ENCODE results near the gene CHD5.
"Not testable (repeated sequence)": the region's sequence is repeated elsewhere in the genome, so short reads cannot be mapped to it uniquely, and the experiment has no call there.

CHD5 gene

DNA sequence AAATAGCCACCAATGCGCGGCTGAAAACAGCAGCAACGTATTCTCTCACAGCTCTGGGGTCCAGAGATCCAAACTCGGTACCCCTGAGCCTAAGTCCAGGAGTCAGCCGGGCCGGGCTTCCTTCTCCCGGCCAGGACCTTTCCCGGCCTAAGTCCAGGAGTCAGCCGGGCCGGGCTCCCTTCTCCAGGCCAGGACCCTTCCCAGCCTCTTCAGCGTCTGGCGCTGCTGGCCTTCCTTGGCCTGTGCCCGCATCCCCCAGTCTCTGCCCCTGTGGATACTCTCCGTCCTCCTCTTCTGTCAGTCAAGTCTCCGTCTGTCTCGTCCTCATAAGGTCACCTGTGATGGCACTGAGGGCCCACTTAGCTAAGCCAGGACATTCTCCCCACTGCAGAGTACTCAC is 102.2 kb downstream of the CHD5 start:
- TF ChIP-seq CTCF (IDR thresholded peaks at IDR 0.05; ENCODE audit: borderline replicate concordance, insufficient read depth, low read depth, low read length), result no peak
- H3K4me3 ChIP-seq (ENCODE audit: low read depth, low read length), result no peak overlapping the region

- TF ChIP-seq CTCF (IDR thresholded peaks at IDR 0.05; ENCODE audit: borderline replicate concordance, insufficient read depth, low read depth, low read length), result no peak
- no peak overlapping the region for H3K4me3 ChIP-seq (ENCODE audit: low read depth, low read length)
Observed at GRCh38 chr1:6077506-6077905, 102.6 kb downstream of the CHD5 start.

GRCh38 chr1:6077061-6077460 is 103.1 kb downstream of the CHD5 start:
- H3K4me3 ChIP-seq (ENCODE audit: low read depth, low read length), result not testable (repeated sequence)

GRCh38 chr1:6075748-6076147 is 104.4 kb downstream of the CHD5 start:
- H3K4me3 ChIP-seq (ENCODE audit: low read depth, low read length), result no peak overlapping the region

DNA sequence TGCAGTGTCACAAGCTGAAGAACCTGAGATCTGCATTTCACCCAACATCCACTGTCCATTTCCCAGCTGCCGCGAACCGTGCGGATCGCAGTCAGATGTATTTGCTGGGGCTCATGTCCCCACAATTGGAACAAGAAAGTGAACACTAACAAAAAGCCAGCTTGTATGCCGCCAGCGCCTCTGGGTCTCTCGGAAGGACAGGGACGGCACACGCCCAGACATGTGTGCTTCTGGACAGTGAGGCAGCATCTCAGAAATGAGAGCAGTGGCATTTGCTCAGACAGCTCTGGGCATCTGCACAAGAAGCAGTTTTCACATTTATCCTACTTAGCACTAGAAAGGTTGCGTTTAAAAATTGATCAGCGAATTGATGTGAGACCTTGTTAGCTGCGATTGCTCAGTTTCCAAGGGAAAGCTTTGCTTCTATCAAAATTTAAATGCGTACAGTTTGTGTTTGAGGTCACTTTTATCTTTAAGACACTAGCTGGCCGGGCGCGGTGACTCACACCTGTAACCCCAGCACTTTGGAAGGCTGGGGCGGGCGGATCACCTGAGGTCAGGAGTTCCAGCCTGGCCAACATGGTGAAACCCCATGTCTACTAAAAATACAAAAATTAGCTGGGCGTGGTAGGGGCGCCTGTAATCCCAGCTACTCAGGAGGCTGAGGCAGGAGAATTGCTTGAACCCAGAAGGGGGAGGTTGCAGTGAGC is 105.8 kb downstream of the CHD5 start:
- TF ChIP-seq CTCF (IDR thresholded peaks at IDR 0.05; ENCODE audit: borderline replicate concordance, insufficient read depth, low read depth, low read length), result no peak
- H3K4me3 ChIP-seq (ENCODE audit: low read depth, low read length), result no peak overlapping the region

More at GRCh38 chr1:6075748-6076147, 104.4 kb downstream of the CHD5 start:
- TF ChIP-seq CTCF (IDR thresholded peaks at IDR 0.05; ENCODE audit: borderline replicate concordance, insufficient read depth, low read depth, low read length), result no peak

DNA sequence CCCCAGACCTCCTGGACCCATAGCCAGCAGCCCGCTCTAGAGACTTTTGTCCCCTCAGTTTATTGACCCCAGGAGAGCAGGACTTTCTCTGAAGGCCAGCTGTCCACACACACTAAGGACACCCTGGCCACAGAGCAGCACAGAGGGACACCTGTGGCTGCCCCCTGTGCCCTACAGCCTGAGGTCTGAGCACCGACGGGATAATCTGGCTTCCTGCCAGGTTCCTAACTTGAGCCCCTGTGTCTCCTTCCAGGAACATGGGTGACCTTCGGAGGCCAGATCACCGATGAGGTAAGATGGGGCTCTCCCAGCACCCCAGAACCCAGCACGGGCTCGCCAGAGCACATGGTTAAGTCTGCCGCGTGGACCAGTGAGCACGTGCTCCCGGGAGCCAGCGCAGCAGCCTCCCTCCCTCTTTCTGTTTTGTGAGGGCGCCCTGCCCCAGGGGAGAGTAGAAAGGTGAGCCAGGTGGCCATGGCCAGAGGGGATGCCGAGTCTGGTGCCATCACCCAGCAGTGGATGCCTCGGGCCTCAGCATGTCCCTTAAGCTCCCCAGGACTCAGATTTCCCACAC is 106.6 kb downstream of the CHD5 start:
- H3K4me3 ChIP-seq (ENCODE audit: low read depth, low read length), result no peak overlapping the region
- TF ChIP-seq CTCF (IDR thresholded peaks at IDR 0.05; ENCODE audit: borderline replicate concordance, insufficient read depth, low read depth, low read length), result no peak

DNA sequence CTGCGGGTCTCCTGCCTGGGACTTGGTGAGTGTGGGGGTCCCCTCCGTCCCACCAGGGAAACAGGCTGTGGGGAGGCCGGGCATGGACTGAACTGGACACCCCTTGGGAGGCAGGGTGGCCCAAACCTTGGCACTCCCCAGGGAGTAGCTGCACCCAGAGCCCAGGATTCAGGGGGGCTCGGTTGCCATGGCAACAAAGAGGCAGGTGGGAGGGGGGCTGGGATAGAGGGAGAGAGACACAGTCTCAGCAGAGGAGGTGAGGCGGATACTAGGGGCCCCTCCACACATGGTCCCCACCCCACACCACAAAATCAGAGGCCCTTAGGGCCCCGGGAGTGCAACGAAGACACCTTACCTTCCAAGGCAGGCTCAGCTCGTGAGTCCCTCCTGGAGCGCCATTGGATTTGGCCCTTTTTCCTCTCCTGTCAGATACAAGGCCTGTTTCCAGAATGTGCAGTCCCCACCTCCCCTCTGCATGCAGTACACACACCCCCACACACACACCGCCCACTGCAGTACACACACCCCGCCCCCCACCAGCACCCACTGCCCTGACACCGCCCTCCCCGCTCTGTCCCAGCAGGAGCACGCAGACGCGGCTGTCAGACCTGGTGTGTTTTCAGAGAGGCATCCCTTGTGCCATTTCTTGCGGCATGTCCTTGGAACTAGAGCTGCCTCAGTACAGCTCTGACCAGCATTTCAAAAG is 107.2 kb downstream of the CHD5 start:
- no peak for TF ChIP-seq CTCF (IDR thresholded peaks at IDR 0.05; ENCODE audit: borderline replicate concordance, insufficient read depth, low read depth, low read length)
- no peak overlapping the region for H3K4me3 ChIP-seq (ENCODE audit: low read depth, low read length)

All from GM12875 (cell line).